ENCODE results near the gene TMED1. TPM values are rescaled to one million over a fixed set of nuclear protein-coding genes. Genes with fewer than 3 reads are reported as not detected.

TMED1 gene
- polyA plus RNA-seq, 1 donor (not counting 4 experiments of a cell fraction or from before 2014, with no cell fraction given), result 18.2 TPM

GRCh38 chr19:10836479-10837330 is 693 bp upstream of the TMED1 start:
- peaks cover 2% of the 10 kb centered on the region for H3K9me1 ChIP-seq (ENCODE audit: control insufficient read depth, extremely low read depth, insufficient read depth, low read length)
- no peaks in the 10 kb centered on the region for H3K27me3 ChIP-seq (ENCODE audit: control insufficient read depth, extremely low read depth, insufficient read depth, low read length)
- H3K4me3 ChIP-seq (ENCODE audit: control insufficient read depth in 2 of 3, extremely low read depth in 1 of 3, insufficient read depth in 2 of 3, low read depth in 1 of 3, low read length in 3 of 3), result peak overlapping the region; percentile 62 to 78 (median 78)
- peaks cover 5% of the 10 kb centered on the region for H3K4me1 ChIP-seq (ENCODE audit: control insufficient read depth, extremely low read depth, insufficient read depth, low read length)
- peak overlapping the region; percentile 58 for H3K4me2 ChIP-seq (ENCODE audit: control insufficient read depth, extremely low read depth, insufficient read depth, low read depth, low read length)
- peak overlapping the region; percentile 80 for H3K9ac ChIP-seq (ENCODE audit: control insufficient read depth, extremely low read depth, insufficient read depth, low read length)
- peak overlapping the region; percentile 88 for H3K27ac ChIP-seq (ENCODE audit: control insufficient read depth, insufficient read depth, low read length)
- DNase-seq (ENCODE audit: low read depth, low spot score), result peak; percentile 54
- dilution Hi-C loops (cut with MboI; ENCODE audit: extremely low pct_ligation_motif_present, low sequenced_read_pairs), result no loop called here
- no peaks in the 10 kb centered on the region for H4K20me1 ChIP-seq (ENCODE audit: control insufficient read depth, extremely low read depth, insufficient read depth, low read length)
- FAIRE-seq, result peak; percentile 29
- peak overlapping the region; percentile 89 for H2AFZ ChIP-seq (ENCODE audit: control insufficient read depth, low read length)
- H3K79me2 ChIP-seq (ENCODE audit: control insufficient read depth, insufficient read depth, low read length), result no peaks in the 10 kb centered on the region
- H3K9me3 ChIP-seq (ENCODE audit: control insufficient read depth, low read depth, low read length), result no peaks in the 10 kb centered on the region
- no peak for TF ChIP-seq EZH2 (IDR thresholded peaks at IDR 0.05; ENCODE audit: low read length)
- peaks cover 10 to 12% of the 10 kb centered on the region in 2 experiments for H3K36me3 ChIP-seq (ENCODE audit: control insufficient read depth in 2 of 2, extremely low read depth in 1 of 2, insufficient read depth in 2 of 2, low read length in 2 of 2)

- no peaks in the 10 kb centered on the region for H3K9me3 ChIP-seq (ENCODE audit: control insufficient read depth, low read depth, low read length)
- FAIRE-seq (no peak), DNase-seq (ENCODE audit: low read depth, low spot score) (peak; percentile 97)
- peak overlapping the region; percentile 76 for H3K4me2 ChIP-seq (ENCODE audit: control insufficient read depth, extremely low read depth, insufficient read depth, low read depth, low read length)
- peak overlapping the region; percentile 29 for H3K27ac ChIP-seq (ENCODE audit: control insufficient read depth, insufficient read depth, low read length)
- peak overlapping the region; percentile 59 to 62 (median 59) for H3K4me3 ChIP-seq (ENCODE audit: control insufficient read depth in 2 of 3, extremely low read depth in 1 of 3, insufficient read depth in 2 of 3, low read depth in 1 of 3, low read length in 3 of 3)
- dilution Hi-C loops (cut with MboI; ENCODE audit: extremely low pct_ligation_motif_present, low sequenced_read_pairs), result no loop called here
- H3K9ac ChIP-seq (ENCODE audit: control insufficient read depth, extremely low read depth, insufficient read depth, low read length), result peak overlapping the region; percentile 43
- no peaks in the 10 kb centered on the region for H3K27me3 ChIP-seq (ENCODE audit: control insufficient read depth, extremely low read depth, insufficient read depth, low read length)
- no peaks in the 10 kb centered on the region for H3K79me2 ChIP-seq (ENCODE audit: control insufficient read depth, insufficient read depth, low read length)
- peaks cover 5% of the 10 kb centered on the region for H3K4me1 ChIP-seq (ENCODE audit: control insufficient read depth, extremely low read depth, insufficient read depth, low read length)
- peaks cover 13 to 14% of the 10 kb centered on the region in 2 experiments for H3K36me3 ChIP-seq (ENCODE audit: control insufficient read depth in 2 of 2, extremely low read depth in 1 of 2, insufficient read depth in 2 of 2, low read length in 2 of 2)
- H4K20me1 ChIP-seq (ENCODE audit: control insufficient read depth, extremely low read depth, insufficient read depth, low read length), result no peaks in the 10 kb centered on the region
- peak overlapping the region; percentile 11 for H2AFZ ChIP-seq (ENCODE audit: control insufficient read depth, low read length)
- H3K9me1 ChIP-seq (ENCODE audit: control insufficient read depth, extremely low read depth, insufficient read depth, low read length), result peaks cover 2% of the 10 kb centered on the region
- TF ChIP-seq CTCF (optimal IDR thresholded peaks at IDR 0.05 in 1 of 3, IDR thresholded peaks at IDR 0.05 in 1 of 3, conservative IDR thresholded peaks at IDR 0.05 in 1 of 3; ENCODE audit: extremely low read depth in 1 of 3, insufficient read depth in 2 of 3, low read length in 3 of 3), result no peak
- TF ChIP-seq EZH2 (IDR thresholded peaks at IDR 0.05; ENCODE audit: low read length), result no peak
These were observed 791 bp downstream of the TMED1 start for GRCh38 chr19:10835089-10835753.
